Liver (tissue), 9 donors: ENCODE results near the gene MST1. TPM values are rescaled to one million over a fixed set of nuclear protein-coding genes. Genes with fewer than 3 reads are reported as not detected.

Experiments used
- DNase-seq: peaks from one replicate; pipeline ENCODE4 v3.0.0-alpha.2; 2017; ENCODE audit warnings: low spot score
- H3K27ac ChIP-seq, 2 donors: one replicate each; pipeline ENCODE4 v1.7.0; 2013; ENCODE audit warnings: inconsistent platforms in 2 of 2, low read length in 2 of 2, control low read depth in 1 of 2, low read depth in 1 of 2, mild to moderate bottlenecking in 1 of 2
- H3K27me3 ChIP-seq, 4 donors: one replicate each; pipeline versions ENCODE4 v1.6.1 to v1.7.0; 2013; ENCODE audit warnings: low read length in 3 of 4, inconsistent platforms in 1 of 4, mild to moderate bottlenecking in 1 of 4, moderate library complexity in 1 of 4; ENCODE audit not compliant: control insufficient read depth in 4 of 4, insufficient read depth in 4 of 4
- H3K36me3 ChIP-seq, 4 donors: one replicate each; pipeline versions ENCODE4 v1.6.1 to v1.7.0; 2013; ENCODE audit warnings: low read length in 3 of 4, mild to moderate bottlenecking in 3 of 4, low read depth in 1 of 4, moderate library complexity in 1 of 4; ENCODE audit not compliant: control insufficient read depth in 4 of 4, insufficient read depth in 3 of 4
- H3K4me1 ChIP-seq, 4 donors: one replicate each; pipeline versions ENCODE4 v1.6.1 to v1.7.0; 2013; ENCODE audit warnings: low read length in 3 of 4, mild to moderate bottlenecking in 3 of 4, moderate library complexity in 1 of 4; ENCODE audit not compliant: control insufficient read depth in 4 of 4, insufficient read depth in 4 of 4
- H3K4me3 ChIP-seq, 3 donors: one replicate each; pipeline versions ENCODE4 v1.6.1 to v1.7.0; 2013; ENCODE audit warnings: low read length in 3 of 3, control low read depth in 1 of 3, low read depth in 1 of 3, mild to moderate bottlenecking in 1 of 3
- H3K9ac ChIP-seq, 2 donors: one replicate each; pipeline ENCODE4 v1.7.0; 2013; ENCODE audit warnings: low read length in 2 of 2, mild to moderate bottlenecking in 2 of 2, moderate library complexity in 2 of 2, control low read depth in 1 of 2, low read depth in 1 of 2
- H3K9me3 ChIP-seq, 4 donors: one replicate each; pipeline versions ENCODE4 v1.6.1 to v1.7.0; 2013; ENCODE audit warnings: low read length in 3 of 4; ENCODE audit not compliant: control insufficient read depth in 4 of 4
- ATF3 ChIP-seq: IDR thresholded peaks from 2 replicates; pipeline ENCODE4 v1.6.1; 2016; ENCODE audit warnings: antibody characterized with exemption
- CTCF ChIP-seq: fragments of 150-350 bp; IDR thresholded peaks from 2 replicates; pipeline ENCODE4 v1.5.1; 2017; ENCODE audit warnings: improper control_type of control experiment, low read depth, low read length; ENCODE audit not compliant: missing input control
- EGR1 ChIP-seq, 2 donors: IDR thresholded peaks; 2 replicates each; pipeline ENCODE4 v1.6.1; 2016 to 2018; ENCODE audit warnings: antibody characterized with exemption in 2 of 2, low read depth in 2 of 2
- FOXA1 ChIP-seq: IDR thresholded peaks from 2 replicates; pipeline ENCODE4 v1.6.1; 2016; ENCODE audit warnings: antibody characterized with exemption
- FOXA2 ChIP-seq: IDR thresholded peaks from 2 replicates; pipeline ENCODE4 v1.6.1; 2016; ENCODE audit warnings: antibody characterized with exemption
- GABPA ChIP-seq, 2 donors: IDR thresholded peaks in 1 of 2; conservative IDR thresholded peaks in 1 of 2; 2 replicates each; pipeline ENCODE4 v1.6.1; 2016; ENCODE audit warnings: antibody characterized with exemption in 2 of 2, mild to moderate bottlenecking in 1 of 2, moderate library complexity in 1 of 2
- JUND ChIP-seq, 2 donors: IDR thresholded peaks; 2 replicates each; pipeline ENCODE4 v1.6.1; 2016; ENCODE audit warnings: antibody characterized with exemption in 2 of 2
- NR2F2 ChIP-seq: IDR thresholded peaks from 2 replicates; pipeline ENCODE4 v1.6.1; 2016; ENCODE audit warnings: antibody characterized with exemption
- RAD21 ChIP-seq, 2 donors: IDR thresholded peaks; 2 replicates each; pipeline ENCODE4 v1.6.1; 2016; ENCODE audit warnings: antibody characterized with exemption in 2 of 2, mild to moderate bottlenecking in 2 of 2
- REST ChIP-seq: IDR thresholded peaks from 2 replicates; pipeline ENCODE4 v1.6.1; 2016; ENCODE audit warnings: antibody characterized with exemption, mild to moderate bottlenecking
- RXRA ChIP-seq, 2 donors: IDR thresholded peaks; 2 replicates each; pipeline ENCODE4 v1.6.1; 2017 to 2018; ENCODE audit warnings: antibody characterized with exemption in 2 of 2, mild to moderate bottlenecking in 1 of 2
- SP1 ChIP-seq: IDR thresholded peaks from 2 replicates; pipeline ENCODE4 v1.6.1; 2018; ENCODE audit warnings: antibody characterized with exemption, mild to moderate bottlenecking
- TAF1 ChIP-seq: conservative IDR thresholded peaks from 2 replicates; pipeline ENCODE4 v1.6.1; 2016; ENCODE audit warnings: antibody characterized with exemption, mild to moderate bottlenecking
- YY1 ChIP-seq: IDR thresholded peaks from 2 replicates; pipeline ENCODE4 v1.6.1; 2016; ENCODE audit warnings: antibody characterized with exemption, mild to moderate bottlenecking
- ZBTB33 ChIP-seq: IDR thresholded peaks from 2 replicates; pipeline ENCODE4 v1.6.1; 2016; ENCODE audit warnings: antibody characterized with exemption
- WGBS: extraction: QIAGEN DNeasy Blood & Tissue Kit; methylation state at CpG from one replicate; pipeline ENCODE4 v1.1.7; 2013; 5-methylcytosine and 5-hydroxymethylcytosine counted together
- polyA plus RNA-seq, 2 donors: library from polyadenylated mRNA; stranded (reverse) in 1 of 2; unstranded in 1 of 2; fragments of 200-250 nt in 1 of 2; fragments of >200 nt in 1 of 2; fragmentation: Nextera tagmentation in 1 of 2; extraction: Ambion mirVana in 1 of 2; gene quantifications; one replicate each; pipeline versions ENCODE4 v1.2.1 to v1.2.3, GENCODE V29; 2013 to 2015
- total RNA-seq, 2 donors: library from RNA; depleted of rRNA; stranded (reverse); fragments of >200 nt; gene quantifications; one replicate each; pipeline ENCODE4 v1.2.3, GENCODE V29; 2014
- donor health status: healthy.
- donor health status: healthy.
- donor health status: healthy.
- donor health status: healthy.
- donor health status: healthy.

The MST1 gene
- total and polyA plus RNA-seq, 4 donors: 262 to 634 (median 530) TPM

GRCh38 chr3:49712166-49712565, 22.9 kb upstream of the MST1 start:
- Histone ChIP-seq H3K4me1 (no peaks in the 10 kb centered on the region), H3K9ac (no peak overlapping the region), H3K4me3 (no peak overlapping the region), H3K27me3 (no peaks in the 10 kb centered on the region), H3K9me3 (no peaks in the 10 kb centered on the region), H3K27ac (no peak overlapping the region), H3K36me3 (peaks cover 11 to 68% (median 30%) of the 10 kb centered on the region in 4 donors)
- TF ChIP-seq EGR1 (IDR thresholded peaks at IDR 0.05; ENCODE audit: low read depth in 2 of 2) (no peak), JUND (IDR thresholded peaks at IDR 0.05) (no peak), RXRA (IDR thresholded peaks at IDR 0.05) (no peak), CTCF (no peak), FOXA1 (no peak)
- DNase-seq: no peak
- 97% methylated on average over 11 of the region's 11 CpGs for WGBS

- 90% methylated on average over 5 of the region's 5 CpGs for WGBS
- H3K9ac ChIP-seq: no peak overlapping the region
- no peak overlapping the region for H3K4me3 ChIP-seq
- H3K9me3 ChIP-seq: no peaks in the 10 kb centered on the region
- no peak for TF ChIP-seq EGR1 (IDR thresholded peaks at IDR 0.05; ENCODE audit: low read depth in 2 of 2)
- TF ChIP-seq JUND (IDR thresholded peaks at IDR 0.05): no peak
- no peak for TF ChIP-seq CTCF
- TF ChIP-seq RXRA (IDR thresholded peaks at IDR 0.05): no peak
- no peak for TF ChIP-seq NR2F2
- no peak for TF ChIP-seq GABPA (IDR thresholded peaks at IDR 0.05 in 1 of 2, conservative IDR thresholded peaks at IDR 0.05 in 1 of 2)
- no peak for TF ChIP-seq SP1
- TF ChIP-seq RAD21 (IDR thresholded peaks at IDR 0.05): no peak
- no peak for TF ChIP-seq ZBTB33
- TF ChIP-seq REST: no peak
- TF ChIP-seq FOXA1: no peak
- no peak for TF ChIP-seq TAF1
- TF ChIP-seq ATF3: no peak
- no peak for TF ChIP-seq YY1
- no peak for TF ChIP-seq FOXA2
- no peak for DNase-seq
- H3K27me3 ChIP-seq: no peaks in the 10 kb centered on the region
- H3K4me1 ChIP-seq: no peaks in the 10 kb centered on the region
- peaks cover 11 to 68% (median 36%) of the 10 kb centered on the region in 4 donors for H3K36me3 ChIP-seq
- no peak overlapping the region for H3K27ac ChIP-seq
Observed at GRCh38 chr3:49711489-49711888, 22.2 kb upstream of the MST1 start.
